Stimulated activated CD4-positive, alpha-beta T cell treated with anti-CD3 and anti-CD28 coated beads, Interleukin-1b, Interleukin-23, amount 100 ng/mL, for 48 hours (primary cell): Measurements from ENCODE around the gene FAM216B.
"Not testable (repeated sequence)": the region's sequence is repeated elsewhere in the genome, so short reads cannot be mapped to it uniquely, and the experiment has no call there.

Experiments used
- DNase-seq: peaks from one replicate; pipeline ENCODE4 v3.0.0-alpha.2; 2020

FAM216B gene

DNA sequence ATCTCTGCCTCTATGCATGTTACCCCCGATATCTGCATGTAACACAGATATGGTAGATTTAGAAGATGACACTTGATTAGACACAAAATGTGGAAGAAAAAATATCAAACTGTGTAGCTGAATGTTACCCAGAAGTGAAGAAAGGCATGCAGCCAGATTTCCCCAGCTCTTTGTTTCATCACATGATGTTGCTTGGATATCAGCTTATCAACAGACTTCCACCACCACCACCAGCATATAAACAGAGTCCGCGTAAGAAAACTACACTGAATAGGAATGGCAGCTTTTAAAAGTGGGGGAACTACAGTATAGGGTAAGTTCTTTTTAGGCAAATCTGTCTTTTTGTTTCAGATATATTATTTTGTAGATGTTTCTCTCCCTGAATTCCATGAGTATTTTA is at the start of gene FAM216B:
TSS of gene FAM216B (plus strand) at position 233 of the 400 bp plus-strand sequence. CDS start 2,484 bp downstream, outside the sequence.
- DNase-seq, result no peak

DNA sequence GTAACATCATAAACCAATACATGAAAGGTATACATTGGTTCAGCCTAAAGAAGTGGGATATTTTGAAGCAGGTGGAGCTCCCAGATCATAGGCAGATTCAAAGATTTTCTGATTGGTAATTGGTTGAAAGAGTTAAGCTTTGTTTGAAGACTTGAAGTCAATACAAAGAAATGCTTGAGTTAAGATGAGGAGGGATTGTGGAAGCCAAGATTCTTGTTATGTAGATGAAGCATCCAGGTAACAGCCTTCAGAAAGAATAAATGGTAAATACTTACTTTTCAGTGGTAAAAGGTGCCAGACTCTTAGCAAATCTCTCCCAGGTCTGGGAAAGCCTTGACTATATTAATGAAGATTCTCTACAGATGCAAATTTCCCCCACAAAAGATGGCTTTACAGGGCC is 49.3 kb upstream of the FAM216B start:
- DNase-seq, result no peak

DNA sequence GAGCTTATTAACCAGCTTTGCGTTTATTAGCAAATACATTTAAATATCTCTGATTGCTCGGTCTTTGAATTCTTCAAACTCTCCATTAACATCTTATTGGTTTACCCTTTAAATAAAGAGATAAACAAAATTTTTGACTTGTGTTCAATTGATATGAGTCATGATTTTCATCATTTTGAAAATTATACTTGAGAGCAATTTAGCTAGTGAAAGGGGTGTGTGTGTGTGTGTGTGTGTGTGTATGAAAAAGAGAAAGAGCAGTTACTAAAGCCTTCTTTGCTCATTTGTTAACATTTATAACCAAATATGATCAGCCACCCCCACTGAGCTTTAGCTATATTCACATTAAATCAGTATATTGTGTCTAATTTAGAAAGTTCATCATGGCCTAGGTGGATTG is 48.3 kb upstream of the FAM216B start:
- DNase-seq, result no peak

GRCh38 chr13:42735010-42735409 is 46.4 kb upstream of the FAM216B start:
- no peak for DNase-seq

GRCh38 chr13:42740753-42741152 is 40.6 kb upstream of the FAM216B start:
- DNase-seq, result no peak

GRCh38 chr13:42741914-42742313 is 39.5 kb upstream of the FAM216B start:
- DNase-seq, result no peak

DNA sequence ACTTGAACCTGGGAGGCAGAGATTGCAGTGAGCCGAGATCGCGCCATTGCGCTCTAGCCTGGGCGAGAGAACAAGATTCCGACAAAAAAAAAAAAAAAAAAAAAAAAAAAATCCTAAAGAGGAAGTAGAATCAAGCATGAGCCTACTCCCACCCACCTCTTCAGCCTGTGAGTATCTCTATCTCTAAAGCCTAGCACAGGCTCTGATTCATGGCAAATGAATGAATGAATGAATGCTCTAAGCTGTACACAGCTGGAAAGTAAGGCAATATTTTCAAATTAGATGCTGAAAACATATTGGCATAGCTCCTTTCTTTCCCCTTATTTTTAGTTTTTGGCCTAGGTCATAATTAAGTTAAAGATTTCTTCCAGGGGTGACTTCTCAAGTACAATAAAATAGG is 35.7 kb upstream of the FAM216B start:
- DNase-seq, result no peak

GRCh38 chr13:42746866-42747265 is 34.5 kb upstream of the FAM216B start:
- no peak for DNase-seq

GRCh38 chr13:42747399-42747873 is 33.9 kb upstream of the FAM216B start:
- DNase-seq, result no peak

DNA sequence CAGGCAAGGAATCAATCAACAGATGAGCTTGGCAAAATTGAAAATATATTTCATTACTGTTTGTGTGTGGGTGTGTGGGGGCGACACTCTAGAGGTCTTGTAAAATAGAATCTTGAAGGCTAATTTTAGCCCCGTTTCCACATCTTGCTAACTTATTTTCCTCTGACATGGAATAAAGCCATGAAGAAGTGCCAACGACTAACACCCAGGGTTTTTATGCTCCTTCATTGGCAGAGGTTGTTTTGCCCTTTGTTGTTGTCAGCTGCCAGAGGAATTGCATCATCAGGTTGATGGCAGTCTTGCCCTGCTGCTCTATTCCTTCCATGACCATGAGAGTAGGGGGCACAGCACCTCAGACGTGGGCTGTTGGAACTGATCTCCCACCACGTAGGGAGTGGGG is 30.6 kb upstream of the FAM216B start:
- no peak for DNase-seq

GRCh38 chr13:42751693-42752092 is 29.7 kb upstream of the FAM216B start:
- no peak for DNase-seq

DNA sequence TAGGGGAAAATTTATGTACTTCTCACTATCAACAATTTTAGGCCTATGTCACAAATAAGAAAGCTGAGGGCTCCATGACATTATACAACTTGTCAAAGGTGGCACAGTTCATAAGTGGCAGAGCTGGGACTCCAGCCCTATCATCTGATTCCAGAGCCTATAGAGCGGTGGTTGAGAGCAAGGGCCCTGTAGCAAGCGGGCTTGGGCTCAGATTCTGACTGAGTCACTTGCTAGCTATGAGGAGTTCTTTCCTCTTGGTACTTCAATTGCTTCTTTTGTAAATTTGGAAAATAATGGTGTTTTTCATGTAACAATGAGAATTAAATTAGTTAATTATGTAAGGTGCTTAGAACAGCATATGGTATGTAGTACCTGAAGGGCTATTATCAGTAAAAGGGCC is 28.7 kb upstream of the FAM216B start:
- no peak for DNase-seq

- no peak for DNase-seq
Measured at GRCh38 chr13:42753697-42754096, 27.7 kb upstream of the FAM216B start.

- DNase-seq, result no peak
Measured at GRCh38 chr13:42754801-42755510, 26.4 kb upstream of the FAM216B start.

DNA sequence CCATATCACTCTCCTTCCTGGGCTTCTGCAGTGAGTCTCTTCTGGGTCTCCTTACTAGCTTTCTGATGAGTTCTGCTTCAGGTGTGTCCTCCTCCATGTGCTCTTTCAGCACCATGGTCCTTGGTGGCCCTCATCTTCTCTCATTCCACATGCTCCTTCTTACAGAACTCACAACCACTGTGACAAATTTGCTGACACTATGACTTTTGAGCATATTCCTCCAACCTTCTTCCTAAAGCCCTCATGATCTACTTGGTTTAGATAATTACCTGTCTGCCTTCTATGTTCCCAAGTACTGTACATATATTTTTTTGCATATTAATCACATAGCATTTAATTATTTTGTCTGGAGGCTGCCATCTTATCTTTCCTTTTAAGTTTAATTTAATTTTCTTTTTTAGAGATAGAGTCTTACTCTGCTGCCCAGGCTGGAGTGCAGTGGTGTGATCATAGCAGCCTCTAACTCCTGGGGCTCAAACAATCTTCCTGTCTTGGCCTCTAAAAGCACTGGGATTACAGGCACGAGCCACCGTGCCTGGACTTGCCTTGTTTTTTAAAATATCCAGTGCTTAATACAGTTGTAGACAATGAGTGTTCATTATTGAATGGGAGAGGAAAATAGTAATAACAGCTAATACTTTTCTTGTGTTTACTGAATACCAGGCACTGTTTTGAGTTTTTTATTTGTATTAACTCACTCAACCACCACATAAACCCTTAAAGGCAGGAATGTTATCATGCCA is 23.5 kb upstream of the FAM216B start:
- no peak for DNase-seq

GRCh38 chr13:42758515-42758914 is 22.9 kb upstream of the FAM216B start:
- no peak for DNase-seq

GRCh38 chr13:42760951-42761350 is 20.4 kb upstream of the FAM216B start:
- DNase-seq, result no peak

DNA sequence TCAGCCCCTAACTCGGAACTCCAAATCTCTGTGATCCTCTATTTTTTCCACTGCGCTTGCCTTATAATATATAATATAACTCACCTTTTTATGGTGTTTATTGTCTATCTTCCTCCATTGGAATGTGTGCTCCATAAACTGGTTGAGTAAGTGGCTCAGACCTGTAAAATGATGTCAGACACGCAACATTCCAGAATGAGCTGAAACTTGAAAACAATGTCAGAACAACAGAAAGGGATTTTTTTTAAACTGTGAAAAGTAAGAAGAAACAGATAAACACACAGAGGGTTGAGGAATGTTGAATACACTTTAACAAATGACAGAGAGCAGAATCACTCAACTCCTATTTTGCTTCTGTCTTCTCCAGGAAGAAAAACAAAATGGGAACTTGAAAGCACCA is 19.1 kb upstream of the FAM216B start:
- DNase-seq, result no peak

GRCh38 chr13:42762917-42763316 is 18.5 kb upstream of the FAM216B start:
- DNase-seq, result no peak

- DNase-seq, result no peak
Measured at GRCh38 chr13:42766016-42766415, 15.4 kb upstream of the FAM216B start.

- no peak for DNase-seq
Measured at GRCh38 chr13:42769650-42770049, 11.7 kb upstream of the FAM216B start.

DNA sequence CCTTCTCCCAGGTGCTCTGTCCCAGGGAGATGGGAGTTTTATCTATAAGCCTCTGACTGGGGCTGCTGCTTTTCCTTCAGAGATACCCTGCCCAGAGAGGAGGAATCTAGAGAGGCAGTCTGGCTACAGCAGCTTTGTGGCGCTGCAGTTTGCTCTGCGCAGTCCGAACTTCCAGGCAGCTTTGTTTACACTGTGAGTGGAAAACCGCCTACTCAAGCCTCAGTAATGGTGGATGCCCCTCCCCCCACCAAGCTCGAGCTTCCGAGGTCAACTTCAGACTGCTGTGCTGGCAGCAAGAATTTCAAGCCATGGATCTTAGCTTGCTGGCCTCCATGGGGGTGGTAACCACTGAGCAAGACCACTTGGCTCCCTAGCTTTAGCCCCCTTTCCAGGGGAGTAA is 4.8 kb upstream of the FAM216B start:
- not testable (repeated sequence) for DNase-seq

GRCh38 chr13:42777467-42777866 is 3.9 kb upstream of the FAM216B start:
- no peak for DNase-seq

DNA sequence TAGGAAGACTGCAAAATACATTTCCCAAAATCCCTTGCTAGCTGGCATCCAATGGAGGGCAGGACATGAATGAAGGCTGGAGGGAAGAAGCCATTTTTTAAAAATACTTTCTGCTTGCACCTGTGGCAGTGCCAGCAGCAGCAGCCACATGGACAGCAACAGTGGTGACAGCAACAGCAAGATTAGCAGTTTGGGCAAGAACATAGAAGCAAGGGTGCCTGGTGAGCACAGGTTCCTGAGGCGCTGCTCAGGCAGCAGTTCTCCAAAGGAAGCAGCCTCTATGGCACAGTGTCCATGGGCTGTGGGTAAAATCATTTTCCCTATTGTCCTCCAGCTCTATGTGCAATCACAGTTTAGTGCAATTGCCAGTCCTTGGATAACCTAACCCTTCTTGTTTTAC is 1.3 kb upstream of the FAM216B start:
- no peak for DNase-seq
